Keratinocyte (primary cell): Measurements from ENCODE around the gene NPFFR1.

ENCODE experiments used
- CTCF ChIP-seq, 3 experiments: IDR thresholded peaks in 1 of 3; conservative IDR thresholded peaks in 1 of 3; optimal IDR thresholded peaks in 1 of 3; 2 replicates in 2 of 3; 3 replicates in 1 of 3; pipeline versions ENCODE3 to v1.5.1; 2011; ENCODE audit warnings: low read length in 3 of 3, mild to moderate bottlenecking in 3 of 3, moderate library complexity in 2 of 3, control low read depth in 1 of 3, inconsistent platforms in 1 of 3; ENCODE audit not compliant: insufficient read depth in 2 of 3; ENCODE audit errors: extremely low read depth in 1 of 3
- EZH2 ChIP-seq: IDR thresholded peaks from one replicate; pipeline ENCODE4 v1.6.1; 2012; ENCODE audit warnings: inconsistent platforms, mild to moderate bottlenecking, low read length, moderate library complexity

GRCh38 chr10:70323138-70323696 is 39.4 kb upstream of the NPFFR1 start:
- TF ChIP-seq CTCF (optimal IDR thresholded peaks at IDR 0.05 in 1 of 3, IDR thresholded peaks at IDR 0.05 in 1 of 3, conservative IDR thresholded peaks at IDR 0.05 in 1 of 3; ENCODE audit: extremely low read depth in 1 of 3, insufficient read depth in 2 of 3, low read length in 3 of 3): no peak
- TF ChIP-seq EZH2: no peak
